ENCODE data around the gene ZNF304.

DNA sequence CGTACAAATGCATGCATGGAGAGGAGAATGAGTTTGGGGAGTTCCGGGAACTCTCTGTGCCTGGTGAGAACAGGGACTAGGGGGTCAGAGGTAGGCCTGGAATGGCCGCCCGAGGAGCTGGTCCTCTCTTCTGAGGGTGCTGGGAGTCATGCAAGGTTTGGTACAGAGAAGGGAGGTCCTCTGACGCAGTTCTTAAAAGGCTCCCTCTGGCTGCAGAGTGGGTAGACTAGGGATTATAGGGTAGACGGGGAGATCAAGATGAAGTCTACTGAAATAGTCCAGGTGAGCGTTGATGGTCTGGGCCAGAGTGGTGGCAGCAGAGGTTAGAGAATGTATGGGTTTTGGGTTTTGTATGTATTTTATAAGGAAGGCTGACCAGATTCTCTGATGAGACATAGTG is 796 bp downstream of the ZNF304 start:
- TF ChIP-seq, protein P1, sequence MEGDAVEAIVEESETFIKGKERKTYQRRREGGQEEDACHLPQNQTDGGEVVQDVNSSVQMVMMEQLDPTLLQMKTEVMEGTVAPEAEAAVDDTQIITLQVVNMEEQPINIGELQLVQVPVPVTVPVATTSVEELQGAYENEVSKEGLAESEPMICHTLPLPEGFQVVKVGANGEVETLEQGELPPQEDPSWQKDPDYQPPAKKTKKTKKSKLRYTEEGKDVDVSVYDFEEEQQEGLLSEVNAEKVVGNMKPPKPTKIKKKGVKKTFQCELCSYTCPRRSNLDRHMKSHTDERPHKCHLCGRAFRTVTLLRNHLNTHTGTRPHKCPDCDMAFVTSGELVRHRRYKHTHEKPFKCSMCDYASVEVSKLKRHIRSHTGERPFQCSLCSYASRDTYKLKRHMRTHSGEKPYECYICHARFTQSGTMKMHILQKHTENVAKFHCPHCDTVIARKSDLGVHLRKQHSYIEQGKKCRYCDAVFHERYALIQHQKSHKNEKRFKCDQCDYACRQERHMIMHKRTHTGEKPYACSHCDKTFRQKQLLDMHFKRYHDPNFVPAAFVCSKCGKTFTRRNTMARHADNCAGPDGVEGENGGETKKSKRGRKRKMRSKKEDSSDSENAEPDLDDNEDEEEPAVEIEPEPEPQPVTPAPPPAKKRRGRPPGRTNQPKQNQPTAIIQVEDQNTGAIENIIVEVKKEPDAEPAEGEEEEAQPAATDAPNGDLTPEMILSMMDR (IDR thresholded peaks at IDR 0.05 in 8 of 11, conservative IDR thresholded peaks at IDR 0.05 in 3 of 11): no peak
- TF ChIP-seq POLR2AphosphoS5 (IDR thresholded peaks at IDR 0.05): no peak
